HepG2 (cell line): ENCODE measurements around the gene TROAP. TPM values are rescaled to one million over a fixed set of nuclear protein-coding genes. Genes with fewer than 3 reads are reported as not detected.

Experiments
- CTCF ChIP-seq: sonication (generic); formaldehyde crosslinking; IDR thresholded peaks from 2 replicates; pipeline ENCODE4 v1.5.0; 2020; ENCODE audit warnings: mild to moderate bottlenecking, missing genetic modification reagents, moderate library complexity
- REST ChIP-seq, 2 experiments: IDR thresholded peaks; 2 replicates each; pipeline ENCODE4 v1.6.1; 2011 to 2012; ENCODE audit warnings: low read length in 2 of 2, borderline replicate concordance in 1 of 2, low read depth in 1 of 2, mild to moderate bottlenecking in 1 of 2, moderate library complexity in 1 of 2
- ZBTB33 ChIP-seq: sonication (generic); formaldehyde crosslinking; IDR thresholded peaks from 2 replicates; pipeline ENCODE4 v1.4.0; 2020; ENCODE audit warnings: missing genetic modification reagents
- ZMYM4 ChIP-seq: sonication (generic); formaldehyde crosslinking; IDR thresholded peaks from 2 replicates; pipeline ENCODE4 v1.8.1; 2023; ENCODE audit warnings: mild to moderate bottlenecking, missing genetic modification reagents
- ZNF263 ChIP-seq: sonication (generic); formaldehyde crosslinking; IDR thresholded peaks from 2 replicates; pipeline ENCODE4 v1.4.0; 2020; ENCODE audit warnings: missing genetic modification reagents
- polyA plus RNA-seq, 8 experiments: library from polyadenylated mRNA; depleted of rRNA in 3 of 8; stranded (reverse) in 7 of 8; unstranded in 1 of 8; fragments of >200 nt; fragmentation: Illumina TruSeq in 4 of 8; extraction: Trizol in 4 of 8; gene quantifications; 2 replicates each; pipeline versions ENCODE4 v1.2.1 to v1.2.3, GENCODE V29; 2011 to 2016; ENCODE audit warnings: low read depth in 4 of 8, missing spikeins in 1 of 8, mixed read lengths in 1 of 8; ENCODE audit not compliant: insufficient read depth in 1 of 8
- total RNA-seq, 5 experiments: library from RNA; depleted of rRNA; stranded (reverse); fragments of >200 nt; fragmentation: Illumina TruSeq; extraction: Trizol; gene quantifications; 2 replicates each; pipeline ENCODE4 v1.2.3, GENCODE V29; 2016; ENCODE audit warnings: low read depth in 1 of 5

The TROAP gene
- total and polyA plus RNA-seq, 2 of the 13 experiments (the other 11 are each of a cell fraction or from before 2014, with no cell fraction given) = 22.5 to 30.9 TPM

- TF ChIP-seq REST (IDR thresholded peaks at IDR 0.05; ENCODE audit: borderline replicate concordance in 1 of 2, low read depth in 1 of 2, low read length in 2 of 2) (no peak), ZMYM4 (CRISPR knock-in tag) (no peak), ZNF263 (CRISPR knock-in tag) (no peak), CTCF (peak; percentile 26; the same call in 1 of the 2 replicates), ZBTB33 (CRISPR knock-in tag) (peak; percentile 95)
Measured at GRCh38 chr12:49283541-49284429, 39.3 kb upstream of the TROAP start (continued).
